Peyer's patch (tissue), 4 donors: ENCODE results near the gene IL12A. TPM values are rescaled to one million over a fixed set of nuclear protein-coding genes. Genes with fewer than 3 reads are reported as not detected.

ENCODE experiments used
- DNase-seq, 3 donors: peaks; one replicate each; pipeline ENCODE4 v3.0.0-alpha.2; 2017 to 2019
- H3K27ac ChIP-seq, 4 donors: fragments of 200-600 bp; sonication (generic); one replicate each; pipeline ENCODE4 v1.5.1; 2016 to 2019
- H3K27me3 ChIP-seq, 2 donors: fragments of 200-600 bp; sonication (generic); one replicate each; pipeline ENCODE4 v1.5.1; 2019
- H3K36me3 ChIP-seq, 3 donors: fragments of 200-600 bp; sonication (generic); one replicate each; pipeline ENCODE4 v1.5.1; 2016 to 2019
- H3K4me1 ChIP-seq, 4 donors: fragments of 200-600 bp; sonication (generic); one replicate each; pipeline ENCODE4 v1.5.1; 2016 to 2019
- H3K4me3 ChIP-seq, 4 donors: fragments of 200-600 bp; sonication (generic); 1 replicate in 3 of 4; 2 replicates in 1 of 4; pipeline ENCODE4 v1.5.1; 2016 to 2019; ENCODE audit warnings: mild to moderate bottlenecking in 1 of 4
- H3K9me3 ChIP-seq, 4 donors: fragments of 200-600 bp; sonication (generic); one replicate each; pipeline ENCODE4 v1.5.1; 2016 to 2019; ENCODE audit warnings: mild to moderate bottlenecking in 1 of 4
- CTCF ChIP-seq, 6 experiments: fragments of 450-650 bp in 4 of 6; fragments of 200-600 bp in 2 of 6; sonication (generic) in 1 of 6; IDR thresholded peaks; one replicate each; pipeline ENCODE4 v1.5.1; 2017 to 2019; ENCODE audit warnings: antibody characterized with exemption in 6 of 6, mild to moderate bottlenecking in 3 of 6, moderate library complexity in 1 of 6
- POLR2A ChIP-seq, 2 donors: fragments of 450-650 bp; IDR thresholded peaks; one replicate each; pipeline ENCODE4 v1.5.1; 2017; ENCODE audit warnings: antibody characterized with exemption in 2 of 2, mild to moderate bottlenecking in 2 of 2, moderate library complexity in 2 of 2
- total RNA-seq, 4 donors: library from RNA; depleted of rRNA; stranded (reverse); fragments of >200 nt; gene quantifications; one replicate each; pipeline ENCODE4 v1.1.0, GENCODE V29; 2016

IL12A gene
- total RNA-seq, 4 donors from 2014 or later: 1.2 TPM; not detected in 3

- TF ChIP-seq CTCF (IDR thresholded peaks at IDR 0.05) (no peak), POLR2A (IDR thresholded peaks at IDR 0.05) (no peak)
- Histone ChIP-seq H3K4me1 (no peaks in the 10 kb centered on the region), H3K4me3 (no peak overlapping the region), H3K27me3 (no peaks in the 10 kb centered on the region), H3K36me3 (no peaks in the 10 kb centered on the region), H3K27ac (no peak overlapping the region), H3K9me3 (no peaks in the 10 kb centered on the region)
- DNase-seq: no peak
Observed at GRCh38 chr3:159948429-159949144, 40.0 kb upstream of the IL12A start.

- TF ChIP-seq POLR2A (IDR thresholded peaks at IDR 0.05) (no peak), CTCF (IDR thresholded peaks at IDR 0.05) (no peak)
- no peaks in the 10 kb centered on the region for H3K27me3 ChIP-seq
- no peak overlapping the region for H3K27ac ChIP-seq
- no peak for DNase-seq
- H3K36me3 ChIP-seq: no peaks in the 10 kb centered on the region
- H3K4me3 ChIP-seq: no peak overlapping the region
- H3K9me3 ChIP-seq: no peaks in the 10 kb centered on the region
- H3K4me1 ChIP-seq: no peaks in the 10 kb centered on the region
Observed at GRCh38 chr3:159950156-159950898, 38.3 kb upstream of the IL12A start.

- Histone ChIP-seq H3K4me1 (no peaks in the 10 kb centered on the region), H3K4me3 (no peak overlapping the region), H3K27ac (no peak overlapping the region), H3K36me3 (no peaks in the 10 kb centered on the region), H3K9me3 (no peaks in the 10 kb centered on the region), H3K27me3 (no peaks in the 10 kb centered on the region)
- DNase-seq: no peak
- TF ChIP-seq CTCF (IDR thresholded peaks at IDR 0.05): no peak
Observed at GRCh38 chr3:159951540-159951939, 37.1 kb upstream of the IL12A start.

GRCh38 chr3:159953325-159954085 is 35.1 kb upstream of the IL12A start:
- DNase-seq: no peak
- no peaks in the 10 kb centered on the region for H3K4me1 ChIP-seq
- no peak overlapping the region for H3K4me3 ChIP-seq
- H3K9me3 ChIP-seq: no peaks in the 10 kb centered on the region
- no peak for TF ChIP-seq POLR2A (IDR thresholded peaks at IDR 0.05)
- no peak for TF ChIP-seq CTCF (IDR thresholded peaks at IDR 0.05)
- no peak overlapping the region for H3K27ac ChIP-seq
- no peaks in the 10 kb centered on the region for H3K27me3 ChIP-seq
- no peaks in the 10 kb centered on the region for H3K36me3 ChIP-seq

GRCh38 chr3:159960188-159961148 is 28.2 kb upstream of the IL12A start:
- Histone ChIP-seq H3K27ac (no peak overlapping the region), H3K27me3 (no peaks in the 10 kb centered on the region), H3K4me1 (no peaks in the 10 kb centered on the region), H3K4me3 (no peak overlapping the region), H3K36me3 (no peaks in the 10 kb centered on the region), H3K9me3 (no peaks in the 10 kb centered on the region)
- DNase-seq: no peak
- TF ChIP-seq CTCF (IDR thresholded peaks at IDR 0.05) (no peak), POLR2A (IDR thresholded peaks at IDR 0.05) (no peak)
